Putamen (tissue), 1 donor: ENCODE data around the gene RRP15.
A peak's percentile ranks its signal among the peaks of the same experiment; 100 is the strongest.

ENCODE experiments used
- DNase-seq: peaks from one replicate; pipeline ENCODE4 v3.0.0-alpha.2; 2016; ENCODE audit warnings: low spot score

Gene RRP15

GRCh38 chr1:218284917-218285635 lies at the start of gene RRP15:
Gene RRP15 (plus strand): TSS chr1:218285293. CDS start chr1:218285317, 24 bp downstream.
- peak; percentile 86 for DNase-seq

GRCh38 chr1:218242171-218242570 lies 42.9 kb upstream of the RRP15 start:
- no peak for DNase-seq

DNA sequence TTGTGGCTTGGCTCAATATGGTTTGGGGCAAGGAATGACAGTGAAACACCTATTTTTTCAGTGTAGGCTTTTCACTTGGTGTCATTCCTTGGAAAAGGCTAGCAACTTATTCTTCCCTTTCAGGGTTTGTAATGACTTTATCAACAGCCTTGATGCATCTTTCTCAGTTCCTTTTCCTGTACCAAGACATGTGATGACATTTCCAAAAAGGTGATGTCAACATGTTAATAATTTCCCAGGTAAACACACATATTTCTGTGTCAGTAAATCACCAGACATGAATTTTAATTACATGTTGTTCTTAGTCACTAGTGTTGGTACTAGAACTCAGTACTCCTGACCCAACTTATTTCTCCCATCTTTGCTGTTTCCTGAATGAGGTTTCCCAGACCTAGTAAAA lies 37.8 kb upstream of the RRP15 start:
- DNase-seq = no peak

GRCh38 chr1:218249338-218250140 lies 35.6 kb upstream of the RRP15 start:
- DNase-seq = no peak

- no peak for DNase-seq
Observed at GRCh38 chr1:218250492-218250891, 34.6 kb upstream of the RRP15 start.

GRCh38 chr1:218254296-218254946 lies 30.7 kb upstream of the RRP15 start:
- no peak for DNase-seq

DNA sequence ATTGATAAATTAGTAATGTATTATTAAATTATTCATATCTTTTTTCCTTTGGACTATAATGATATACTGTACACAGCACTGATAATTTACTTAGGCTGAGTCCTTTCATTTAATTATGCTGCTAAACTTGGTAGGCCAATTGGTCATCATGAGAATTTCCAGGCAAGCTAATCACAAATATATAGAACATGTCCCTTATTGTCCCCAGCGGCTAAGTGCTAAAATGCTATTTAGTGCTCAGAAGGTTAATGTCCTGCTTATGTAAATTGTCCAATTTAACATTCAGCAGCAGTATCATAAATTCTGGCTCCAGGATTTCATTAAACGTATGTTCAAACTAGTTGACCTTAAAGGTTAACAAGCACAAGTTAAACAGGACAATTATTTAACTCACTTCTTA lies 30.0 kb upstream of the RRP15 start:
- no peak for DNase-seq

- DNase-seq = no peak
Observed at GRCh38 chr1:218257371-218257770, 27.7 kb upstream of the RRP15 start.

GRCh38 chr1:218257971-218258370 lies 27.1 kb upstream of the RRP15 start:
- DNase-seq = no peak

DNA sequence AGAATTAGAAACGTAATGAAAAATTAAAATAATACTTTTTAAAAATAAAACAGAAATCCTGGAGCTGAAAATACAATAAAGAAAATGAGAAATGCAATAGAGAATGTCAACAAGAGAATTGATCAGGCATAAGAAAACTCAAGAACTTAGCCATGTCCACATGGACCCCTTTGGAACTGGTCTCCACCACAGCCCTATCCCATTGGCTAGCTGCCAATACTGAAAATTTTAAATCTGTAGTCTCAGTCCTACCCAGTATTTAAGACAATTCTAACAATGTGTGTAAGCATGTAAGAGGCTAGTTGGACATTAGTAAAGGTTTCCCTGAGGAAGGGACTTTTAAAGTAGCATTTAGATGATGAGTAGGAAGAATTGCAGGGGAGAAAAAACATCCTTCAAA lies 25.8 kb upstream of the RRP15 start:
- no peak for DNase-seq

DNA sequence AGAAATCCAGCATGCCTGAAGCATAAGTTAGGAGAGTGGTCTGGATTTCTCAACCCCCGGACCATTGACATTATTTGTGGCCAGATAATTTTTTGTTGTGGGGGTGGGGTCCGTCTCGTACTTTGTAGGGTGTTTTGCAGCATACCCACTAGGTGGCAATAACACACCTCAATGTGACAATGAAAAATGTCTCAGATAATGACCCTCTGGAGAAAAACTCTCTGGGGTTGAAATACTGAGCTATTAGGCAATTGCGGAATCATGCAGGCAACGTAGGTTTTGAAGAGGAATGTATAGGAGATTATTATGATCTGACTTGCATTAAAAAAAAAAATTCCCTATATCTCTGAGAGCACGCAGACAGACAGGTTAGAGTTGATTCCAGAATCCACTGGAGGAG lies 25.3 kb upstream of the RRP15 start:
- DNase-seq = no peak

DNA sequence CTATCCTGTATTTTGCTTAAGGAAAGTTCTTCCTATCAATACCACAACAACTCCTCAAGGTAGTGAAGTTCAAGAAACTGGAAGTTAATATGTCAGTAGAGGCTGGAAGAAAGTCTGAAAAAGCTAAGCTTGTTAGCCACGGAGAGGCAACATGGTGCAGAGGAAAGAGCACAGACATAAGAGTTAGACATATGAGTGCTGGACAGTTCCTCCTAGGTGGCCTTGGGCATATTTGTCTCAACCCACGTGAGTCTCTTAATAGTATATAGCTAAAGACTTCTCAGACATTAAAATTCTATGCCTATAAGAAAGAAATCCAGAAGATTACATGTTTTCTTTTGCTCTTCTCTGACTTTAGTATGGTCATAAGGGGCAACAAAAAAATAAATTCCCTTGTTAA lies 22.8 kb upstream of the RRP15 start:
- no peak for DNase-seq

- no peak for DNase-seq
Observed at GRCh38 chr1:218266356-218266755, 18.7 kb upstream of the RRP15 start.

DNA sequence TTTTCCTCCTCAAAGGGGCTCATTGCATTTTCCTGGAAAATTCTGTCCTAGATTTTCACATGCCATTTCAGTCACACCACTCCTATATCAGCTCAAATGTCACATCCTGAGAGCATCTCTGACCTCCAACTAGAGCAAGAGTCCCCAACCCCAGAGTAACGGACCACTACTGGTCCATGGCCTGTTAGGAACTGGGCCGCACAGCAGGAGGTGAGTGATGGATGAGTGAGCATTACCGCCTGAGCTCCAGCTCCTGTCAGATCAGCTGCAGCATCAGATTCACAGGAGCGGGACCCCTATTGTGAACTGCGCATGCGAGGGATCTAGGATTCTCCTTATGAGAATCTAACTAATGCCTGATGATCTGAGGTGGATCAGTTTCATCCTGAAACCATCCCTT lies 12.7 kb upstream of the RRP15 start:
- no peak for DNase-seq

DNA sequence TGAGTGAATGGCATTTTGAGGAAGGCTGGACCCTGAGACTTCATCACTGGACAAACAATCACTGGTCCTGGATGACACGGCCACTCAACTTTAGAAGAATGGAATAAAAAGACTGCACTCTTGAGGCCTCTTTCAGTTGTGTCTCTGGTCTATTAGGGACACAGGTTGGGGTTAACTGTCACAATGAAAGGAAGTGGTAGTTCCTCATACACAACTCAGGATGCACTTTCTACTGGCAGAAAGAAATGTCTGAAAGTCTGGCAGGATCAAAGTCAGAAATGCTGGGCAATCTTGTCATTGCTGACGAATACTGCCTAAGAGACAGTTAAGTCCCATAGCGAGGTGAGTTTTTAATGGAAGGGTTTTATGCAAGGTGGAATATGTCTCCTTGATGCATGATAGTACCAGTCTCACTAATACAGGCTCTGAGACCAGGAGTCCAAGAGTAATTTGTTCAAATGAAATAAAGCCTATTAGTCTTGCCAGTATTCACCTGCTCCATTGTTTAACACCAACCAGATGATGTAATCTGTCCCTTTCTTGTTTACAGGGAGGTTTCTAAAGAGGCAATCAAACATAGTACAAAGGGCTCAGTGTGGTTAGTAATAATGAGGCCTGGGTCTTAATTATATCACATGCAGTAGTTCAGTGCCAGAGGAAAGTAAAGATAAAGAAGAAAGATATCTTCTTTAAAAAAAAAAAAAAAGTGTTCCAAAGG lies 11.2 kb upstream of the RRP15 start:
- DNase-seq = no peak

DNA sequence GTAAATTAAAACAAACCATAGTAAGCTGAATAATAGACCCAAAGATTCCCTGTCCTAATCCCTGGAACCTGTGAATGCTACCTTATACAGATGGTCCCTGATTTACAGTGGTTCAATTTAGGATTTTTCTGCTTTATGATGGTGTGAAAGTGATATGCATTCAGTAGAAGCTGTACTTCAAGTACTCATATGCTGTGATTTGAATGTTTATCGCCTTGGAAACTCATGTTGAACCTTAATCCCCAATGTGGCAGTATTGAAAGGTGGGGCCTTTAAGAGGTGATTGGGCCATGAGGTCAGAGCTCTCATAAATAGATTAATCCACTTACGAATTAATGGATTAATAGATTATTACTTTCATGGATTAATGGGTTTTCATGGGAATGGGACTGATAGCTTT lies 10.6 kb upstream of the RRP15 start:
- DNase-seq = no peak

GRCh38 chr1:218275823-218276222 lies 9.3 kb upstream of the RRP15 start:
- DNase-seq = no peak

DNA sequence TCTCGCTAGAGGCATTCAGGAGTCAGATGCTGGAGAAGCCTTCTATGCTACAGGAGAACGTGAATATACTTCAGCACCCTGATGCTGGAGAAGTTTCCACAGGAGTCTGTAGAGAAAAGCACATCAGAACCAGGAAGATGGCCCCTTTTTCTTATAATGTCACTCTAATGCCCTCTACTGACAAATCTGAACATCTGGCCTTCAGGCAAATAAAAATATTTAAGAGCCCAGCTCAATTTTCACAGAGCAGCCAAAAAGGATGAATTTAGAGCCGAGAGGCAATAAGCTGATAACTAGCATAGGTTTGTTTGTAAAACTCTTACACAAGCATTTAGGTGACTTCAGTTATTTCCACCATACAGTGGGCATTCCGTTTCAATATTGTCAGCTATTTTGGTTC lies 3.8 kb upstream of the RRP15 start:
- no peak for DNase-seq

DNA sequence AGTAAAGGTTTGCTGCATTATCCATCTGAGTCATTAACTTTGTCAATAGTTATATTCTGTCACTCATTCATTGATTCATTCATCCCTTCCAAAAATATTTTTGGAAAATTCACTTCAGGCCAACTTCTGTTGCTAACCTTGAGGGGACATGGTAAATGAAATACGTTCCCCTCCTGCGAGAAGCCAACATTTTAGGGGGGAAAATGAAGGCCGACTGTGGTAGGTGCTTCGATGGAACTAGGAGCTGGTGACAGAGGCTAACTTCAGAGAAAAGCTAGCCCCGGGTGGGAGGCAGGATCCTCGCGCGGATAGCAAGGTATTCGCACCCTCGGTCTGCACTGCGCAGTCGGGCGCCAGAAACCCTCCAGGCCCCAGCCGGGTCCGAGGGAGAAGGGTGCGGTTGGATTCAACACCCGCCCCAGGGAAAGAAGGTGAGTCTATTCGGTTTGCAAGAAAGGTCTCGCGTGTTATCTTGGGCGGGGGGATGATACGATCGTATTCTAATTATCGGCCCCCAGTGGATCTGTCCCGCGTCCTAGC lies 646 bp upstream of the RRP15 start:
- DNase-seq = no peak

GRCh38 chr1:218292515-218292914 lies 7.4 kb downstream of the RRP15 start:
- DNase-seq = no peak

DNA sequence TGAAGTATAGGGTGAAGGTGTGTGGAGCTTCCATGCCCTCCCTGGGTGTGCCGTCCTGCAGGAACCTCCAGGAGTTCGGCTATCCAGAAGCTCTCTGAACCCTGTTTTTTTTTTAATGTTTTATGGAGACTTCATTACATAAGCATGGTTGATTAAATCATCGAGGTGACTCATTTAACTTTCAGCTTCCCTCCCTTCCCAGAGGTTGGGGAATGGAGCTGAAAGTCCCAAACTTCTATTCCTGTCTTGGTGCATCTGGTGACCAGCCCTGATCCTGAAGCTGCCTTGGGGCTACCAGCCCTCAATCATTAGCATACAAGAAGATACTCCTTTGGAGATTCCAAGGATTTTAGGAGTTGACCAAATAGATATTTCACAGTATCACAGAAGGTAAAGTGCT lies 9.5 kb downstream of the RRP15 start:
- DNase-seq = no peak

GRCh38 chr1:218296162-218296561 lies 11.1 kb downstream of the RRP15 start:
- DNase-seq = no peak
